Measurements from ENCODE around the gene PPP1R12C. TPM values are rescaled to one million over a fixed set of nuclear protein-coding genes. Genes with fewer than 3 reads are reported as not detected.

PPP1R12C gene
- total and polyA plus RNA-seq, 12 donors = 134 to 283 (median 201) TPM

DNA sequence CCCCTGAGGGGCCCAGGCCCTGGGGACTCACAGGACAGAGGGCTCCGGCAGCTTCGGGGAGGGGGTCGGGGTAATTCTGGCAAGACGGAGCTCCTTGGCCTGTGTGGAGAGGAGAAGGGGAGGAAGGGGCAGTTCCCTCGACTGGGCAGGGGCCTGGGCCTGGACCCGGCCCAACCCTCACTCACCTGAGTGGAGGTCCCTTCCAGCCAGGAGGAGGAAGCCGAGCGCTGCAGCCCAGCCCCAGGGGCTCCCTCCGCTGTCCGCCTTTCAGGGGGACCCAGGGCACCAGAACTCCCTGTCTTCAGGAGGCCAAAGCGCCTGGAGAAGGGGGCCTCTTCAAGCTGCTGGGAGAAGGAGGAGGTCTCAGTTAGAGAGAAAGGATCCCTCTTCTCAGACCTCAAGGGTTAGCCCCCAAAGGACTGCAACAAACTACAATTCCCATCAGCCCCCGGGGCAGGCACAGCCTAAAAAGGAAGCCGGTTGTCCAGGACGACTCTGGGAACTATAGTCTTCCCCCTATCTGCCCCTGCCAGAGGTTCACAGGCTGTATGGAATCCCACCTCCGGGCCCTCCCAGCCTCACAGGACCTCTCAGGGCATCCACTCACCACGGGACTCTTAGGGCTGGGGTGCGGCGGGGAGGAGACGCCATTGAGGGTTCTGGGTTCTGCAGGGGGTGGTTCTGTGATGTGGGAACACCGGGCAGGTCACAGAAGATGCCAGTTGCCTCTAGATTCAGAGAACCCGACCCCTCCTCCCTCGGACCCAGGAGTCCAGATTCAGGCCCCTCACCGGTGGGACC is 22.0 kb downstream of the PPP1R12C start:
- peak overlapping the region in 2 of 10 donors; percentile 4 to 11 for H3K27ac ChIP-seq
- peaks cover 0 to 78% (median 52%) of the 10 kb centered on the region in 9 donors for H3K36me3 ChIP-seq
- TF ChIP-seq, protein P1, sequence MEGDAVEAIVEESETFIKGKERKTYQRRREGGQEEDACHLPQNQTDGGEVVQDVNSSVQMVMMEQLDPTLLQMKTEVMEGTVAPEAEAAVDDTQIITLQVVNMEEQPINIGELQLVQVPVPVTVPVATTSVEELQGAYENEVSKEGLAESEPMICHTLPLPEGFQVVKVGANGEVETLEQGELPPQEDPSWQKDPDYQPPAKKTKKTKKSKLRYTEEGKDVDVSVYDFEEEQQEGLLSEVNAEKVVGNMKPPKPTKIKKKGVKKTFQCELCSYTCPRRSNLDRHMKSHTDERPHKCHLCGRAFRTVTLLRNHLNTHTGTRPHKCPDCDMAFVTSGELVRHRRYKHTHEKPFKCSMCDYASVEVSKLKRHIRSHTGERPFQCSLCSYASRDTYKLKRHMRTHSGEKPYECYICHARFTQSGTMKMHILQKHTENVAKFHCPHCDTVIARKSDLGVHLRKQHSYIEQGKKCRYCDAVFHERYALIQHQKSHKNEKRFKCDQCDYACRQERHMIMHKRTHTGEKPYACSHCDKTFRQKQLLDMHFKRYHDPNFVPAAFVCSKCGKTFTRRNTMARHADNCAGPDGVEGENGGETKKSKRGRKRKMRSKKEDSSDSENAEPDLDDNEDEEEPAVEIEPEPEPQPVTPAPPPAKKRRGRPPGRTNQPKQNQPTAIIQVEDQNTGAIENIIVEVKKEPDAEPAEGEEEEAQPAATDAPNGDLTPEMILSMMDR (IDR thresholded peaks at IDR 0.05) = no peak
- intact Hi-C loops (cut with DNase I) = no loop called here
- no peaks in the 10 kb centered on the region for H3K27me3 ChIP-seq
- H3K4me3 ChIP-seq = no peak overlapping the region
- H3K9me3 ChIP-seq = no peaks in the 10 kb centered on the region
- H3K4me1 ChIP-seq = peaks cover 5 to 32% (median 23%) of the 10 kb centered on the region in 9 donors
- 81 to 83% methylated on average over 23 of the region's 23 CpGs for WGBS, 2 donors
- DNase-seq = no peak
- no peak for ATAC-seq

DNA sequence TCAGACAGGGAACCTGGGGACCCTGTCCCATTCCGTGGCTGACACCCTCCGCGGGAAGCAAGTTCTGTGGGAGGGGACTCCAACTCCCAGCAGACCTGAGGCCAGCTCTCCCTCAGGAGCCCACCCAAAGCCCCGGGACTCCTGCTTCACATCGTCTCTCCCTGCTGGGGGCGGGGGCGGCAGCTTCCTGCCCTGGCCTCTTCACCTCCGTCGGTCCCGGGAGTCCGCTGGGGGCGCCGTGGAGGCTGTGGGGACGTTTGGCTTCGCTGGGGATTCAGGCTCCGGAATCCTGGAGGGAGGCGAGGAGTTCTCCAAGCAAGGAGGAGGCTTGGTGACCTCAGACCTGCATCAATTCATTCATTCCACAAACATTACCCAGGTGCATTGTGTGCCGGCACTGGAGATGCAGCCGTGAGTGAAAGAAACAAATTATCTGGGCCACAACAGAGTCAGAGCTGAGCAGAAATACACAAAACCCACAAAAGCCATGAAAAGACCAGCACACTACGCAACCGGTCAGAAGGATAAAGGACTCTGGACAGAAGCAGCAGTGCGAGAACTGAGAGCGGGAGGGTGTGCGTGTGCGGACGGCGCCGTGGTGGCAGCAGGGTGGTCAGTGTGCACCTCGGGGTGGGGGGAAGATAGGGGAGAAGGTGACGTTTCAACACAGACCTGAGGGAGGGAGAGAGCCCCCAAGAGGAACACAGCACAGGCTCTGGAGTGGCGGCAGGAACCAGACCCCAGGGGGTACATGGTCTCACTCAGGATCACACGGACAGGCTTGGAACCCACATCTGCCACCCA is 22.8 kb downstream of the PPP1R12C start:
- Histone ChIP-seq H3K36me3 (peaks cover 0 to 79% (median 52%) of the 10 kb centered on the region in 9 donors), H3K4me3 (no peak overlapping the region), H3K4me1 (peaks cover 5 to 24% (median 16%) of the 10 kb centered on the region in 9 donors), H3K27me3 (no peaks in the 10 kb centered on the region), H3K27ac (peak overlapping the region in 2 of 10 donors; percentile 4 to 11), H3K9me3 (no peaks in the 10 kb centered on the region)
- intact Hi-C loops (cut with DNase I) = no loop called here
- 80 to 81% methylated on average over 32 of the region's 32 CpGs for whole genome bisulfite sequencing, 2 donors
- ATAC-seq = no peak
- TF ChIP-seq, protein P1 (IDR thresholded peaks at IDR 0.05) = no peak
- DNase-seq = no peak

DNA sequence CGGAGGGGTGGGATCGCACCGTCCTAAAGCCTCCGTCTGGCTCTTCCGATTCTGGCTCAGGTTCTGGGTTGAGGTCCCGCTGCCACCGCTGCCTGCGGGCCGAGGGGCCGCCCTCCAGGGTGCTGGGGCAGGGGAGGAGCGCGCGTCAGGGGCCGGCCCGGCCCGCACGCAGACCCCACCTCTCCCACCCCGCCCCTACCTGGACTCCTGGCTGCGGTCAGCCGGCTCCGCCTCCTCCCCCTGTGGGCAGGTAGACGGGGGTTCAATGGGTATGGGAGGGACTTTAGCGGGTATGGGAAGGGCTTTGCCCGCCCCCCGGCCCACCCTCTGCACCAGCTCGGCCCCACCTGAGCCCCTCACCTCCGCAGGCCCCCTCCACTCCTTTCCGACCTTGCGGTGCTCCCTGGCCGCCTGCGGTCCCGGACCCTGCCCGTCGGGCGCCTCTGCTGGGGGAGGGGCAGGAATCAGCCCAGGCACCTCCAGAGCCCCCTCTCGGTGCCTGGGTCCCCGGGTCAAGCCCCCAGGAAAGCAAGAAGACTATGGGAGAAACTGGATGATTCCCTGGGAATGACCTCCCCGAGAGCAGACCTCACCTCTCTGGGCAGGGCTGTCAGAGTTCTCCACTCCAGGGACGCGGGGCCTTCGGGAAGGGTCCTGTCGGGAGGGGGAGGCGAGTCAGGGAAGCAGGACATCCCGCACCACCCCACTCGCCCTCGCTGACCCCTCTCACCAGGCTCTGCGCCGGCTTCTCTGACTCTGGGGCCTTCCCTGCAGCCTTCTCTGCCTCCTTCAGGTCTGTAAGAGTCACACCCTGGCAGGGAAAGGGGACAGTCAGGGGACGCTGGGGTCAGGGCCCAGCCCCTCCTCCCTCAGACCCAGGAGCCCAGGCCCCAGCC is 24.8 kb downstream of the PPP1R12C start:
- Histone ChIP-seq H3K4me3 (no peak overlapping the region), H3K4me1 (peaks cover 6 to 23% (median 13%) of the 10 kb centered on the region in 9 donors), H3K9me3 (no peaks in the 10 kb centered on the region), H3K27ac (peak overlapping the region in 2 of 10 donors; percentile 10 to 35), H3K36me3 (peaks cover 0 to 61% (median 40%) of the 10 kb centered on the region in 9 donors), H3K27me3 (peaks cover 0 to 8% (median 0%) of the 10 kb centered on the region in 7 donors)
- WGBS, 2 donors = 87 to 88% methylated on average over 42 to 49 of the region's 49 CpGs
- no peak for DNase-seq
- TF ChIP-seq, protein P1 (IDR thresholded peaks at IDR 0.05) = no peak
- ATAC-seq = peak in 1 of 8 donors; percentile 7
- intact Hi-C loops (cut with DNase I) = no loop called here

Measured in heart right ventricle (tissue), 16 donors.